AG08396 (cell line): ENCODE results near the gene PLD1.

Experiments
- DNase-seq: peaks from one replicate; pipeline ENCODE4 v3.0.0; 2012; ENCODE audit warnings: low spot score, mixed read lengths

PLD1 gene

DNA sequence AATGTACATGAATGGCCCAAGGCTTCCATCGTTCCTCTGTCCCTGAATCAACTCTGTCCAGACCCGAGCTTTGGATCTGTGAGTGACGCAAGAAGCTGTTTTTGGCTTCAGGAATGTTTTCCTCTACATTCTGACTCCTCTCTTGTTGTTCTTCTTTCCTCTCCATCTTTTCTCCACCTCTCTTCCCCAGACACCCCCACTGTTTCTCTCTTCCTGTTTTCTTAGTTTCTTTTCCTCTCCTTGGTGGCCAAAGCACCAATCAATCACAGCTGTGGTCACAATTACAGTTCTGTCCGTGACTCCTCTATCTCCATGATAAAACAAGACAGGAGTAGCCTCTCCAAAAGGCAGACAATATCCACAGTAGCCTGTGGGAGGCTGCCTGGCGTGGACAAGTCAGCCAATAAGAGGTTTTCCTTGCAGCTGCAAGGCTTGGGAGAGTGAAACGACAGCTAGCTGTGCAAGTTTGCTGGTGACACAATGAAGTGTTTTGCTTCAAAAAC is 28.0 kb upstream of the PLD1 start:
- peak; percentile 45 for DNase-seq

DNA sequence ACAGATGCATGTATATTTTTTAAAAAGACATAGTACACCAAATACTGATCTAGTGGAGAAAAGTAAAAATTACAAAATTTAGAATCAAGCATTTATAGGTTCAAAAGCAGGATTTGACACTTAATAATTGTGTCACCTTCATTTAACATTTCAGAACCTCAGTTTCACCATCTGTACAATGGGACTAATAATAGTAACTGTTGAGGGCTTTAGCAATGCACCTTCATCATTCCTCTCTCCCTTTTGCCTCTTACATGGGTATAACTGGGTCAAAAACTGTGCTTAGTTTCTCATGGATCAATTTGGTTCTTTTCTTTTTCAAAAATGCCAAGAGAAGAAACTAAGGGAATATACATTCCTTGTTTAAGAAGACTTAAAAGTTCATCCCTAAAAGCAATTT is 27.4 kb upstream of the PLD1 start:
- no peak for DNase-seq

DNA sequence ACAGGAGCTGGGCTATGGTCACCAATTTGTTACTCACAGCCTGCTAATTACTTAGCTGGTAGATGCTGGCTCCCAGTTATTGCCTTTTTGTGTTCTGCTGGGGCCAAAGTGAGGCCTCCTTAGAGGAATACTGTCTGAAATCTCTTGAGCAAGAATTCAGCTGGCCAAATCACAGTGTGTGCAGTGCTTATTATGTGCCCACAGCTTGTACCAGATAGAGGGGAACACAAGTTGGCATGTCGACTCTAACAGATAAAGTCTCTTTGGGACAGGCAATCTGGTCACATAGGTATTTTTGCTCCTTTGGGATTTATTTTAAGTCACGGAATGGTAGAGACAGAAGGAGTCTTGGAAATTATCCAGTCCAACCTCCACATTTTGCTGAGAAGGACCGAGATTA is 26.6 kb upstream of the PLD1 start:
- no peak for DNase-seq

DNA sequence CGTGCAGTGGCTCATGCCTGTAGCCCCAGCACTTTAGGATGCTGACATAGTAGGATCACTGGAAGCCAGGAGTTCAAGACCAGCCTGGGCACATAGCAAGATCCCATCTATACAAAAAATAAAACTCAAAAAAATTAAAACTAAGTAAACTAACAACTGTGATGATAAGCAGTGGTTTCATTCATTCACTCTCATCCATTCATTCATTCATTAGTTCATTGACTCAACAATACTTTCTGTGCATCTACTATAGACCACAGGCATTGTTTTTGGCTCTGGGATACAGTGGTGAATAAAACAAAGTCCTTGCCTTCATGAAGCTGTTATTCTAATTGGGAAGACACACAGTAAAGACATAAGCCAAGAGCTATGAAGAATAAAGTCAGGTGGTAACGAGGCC is 25.3 kb upstream of the PLD1 start:
- DNase-seq = no peak

DNA sequence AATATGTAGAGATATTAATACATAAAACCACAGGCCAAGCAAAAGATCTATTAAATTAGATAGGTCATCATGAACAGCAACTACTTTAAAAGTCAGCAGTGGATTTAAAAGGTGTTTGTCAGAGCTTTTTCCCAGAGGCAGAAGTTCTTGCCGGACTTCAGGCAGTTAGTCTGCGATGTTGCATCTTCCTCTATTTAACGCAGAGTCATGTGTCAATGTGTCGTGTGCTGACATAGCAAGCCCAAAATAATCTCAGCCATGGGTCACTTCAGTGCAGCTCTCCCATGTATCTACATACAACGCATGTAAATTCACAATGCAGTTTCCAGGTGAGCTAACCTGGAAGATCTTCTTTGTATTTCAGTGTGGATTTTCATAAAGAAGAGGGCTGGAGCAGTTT is 24.8 kb upstream of the PLD1 start:
- no peak for DNase-seq

DNA sequence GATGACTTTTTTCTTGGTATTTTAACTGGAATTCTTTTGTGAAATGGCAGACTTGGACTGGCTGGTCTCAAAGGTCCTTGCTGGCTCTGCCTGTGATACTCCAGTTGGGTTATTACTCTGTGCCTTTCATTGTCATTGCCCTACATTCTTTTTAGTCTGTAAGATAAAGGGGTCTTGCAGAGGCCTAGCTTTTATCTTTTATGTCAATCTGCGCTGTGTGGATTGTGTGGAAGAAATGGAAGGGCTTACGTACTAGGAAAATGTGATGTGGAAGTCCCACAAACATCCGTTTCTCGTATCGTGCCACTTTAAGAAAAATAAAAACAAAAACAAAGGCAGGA is 24.1 kb upstream of the PLD1 start:
- no peak for DNase-seq

DNA sequence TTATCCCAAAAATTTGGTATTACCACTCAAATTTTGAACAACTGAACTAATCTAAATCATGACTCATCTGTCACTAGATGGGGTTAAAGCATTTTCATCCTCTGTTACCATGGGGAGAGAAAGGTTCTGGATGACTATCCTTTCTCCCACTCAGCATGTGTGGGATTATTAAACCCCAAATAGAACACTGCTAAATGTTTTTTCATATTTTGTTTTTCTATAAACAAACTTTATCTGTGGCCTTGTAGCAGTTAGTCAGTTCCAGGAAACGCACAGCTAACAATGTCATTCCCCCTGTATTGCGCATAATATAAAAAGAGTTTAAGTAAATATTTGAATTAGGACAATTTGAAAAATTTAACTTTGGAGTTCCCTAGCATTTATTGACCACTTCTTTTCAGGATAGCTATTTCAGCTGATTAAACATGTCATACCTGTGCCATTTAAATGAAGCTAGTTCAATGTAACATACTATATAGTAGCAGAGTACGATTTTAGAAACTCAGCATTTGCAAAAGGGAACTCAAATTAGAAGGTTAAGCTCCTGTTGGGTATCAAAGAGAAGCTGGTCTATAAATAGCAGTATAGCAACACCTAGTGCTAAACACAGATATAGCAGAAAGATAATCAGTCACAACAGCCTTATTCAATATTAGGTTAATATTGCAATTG is 23.6 kb upstream of the PLD1 start:
- DNase-seq = peak; percentile 30

DNA sequence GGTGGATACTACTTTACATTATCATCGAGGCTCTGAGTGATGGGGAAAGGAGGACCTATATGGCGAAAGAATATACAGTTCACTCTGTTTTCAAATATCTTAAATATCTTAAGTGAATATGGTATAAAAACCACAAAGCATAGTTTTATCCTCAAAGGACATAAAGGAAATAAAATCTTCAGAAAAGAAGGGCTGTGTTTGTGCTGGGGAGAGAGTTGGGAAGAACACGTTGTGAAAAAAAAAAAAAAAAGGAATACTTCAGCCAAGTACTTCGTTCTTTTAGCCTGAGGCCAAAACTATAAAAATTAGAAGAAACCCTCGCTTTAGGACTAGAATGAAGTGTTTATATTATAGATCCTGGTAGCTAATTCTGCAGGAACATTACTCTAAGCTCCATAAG is 22.7 kb upstream of the PLD1 start:
- no peak for DNase-seq

DNA sequence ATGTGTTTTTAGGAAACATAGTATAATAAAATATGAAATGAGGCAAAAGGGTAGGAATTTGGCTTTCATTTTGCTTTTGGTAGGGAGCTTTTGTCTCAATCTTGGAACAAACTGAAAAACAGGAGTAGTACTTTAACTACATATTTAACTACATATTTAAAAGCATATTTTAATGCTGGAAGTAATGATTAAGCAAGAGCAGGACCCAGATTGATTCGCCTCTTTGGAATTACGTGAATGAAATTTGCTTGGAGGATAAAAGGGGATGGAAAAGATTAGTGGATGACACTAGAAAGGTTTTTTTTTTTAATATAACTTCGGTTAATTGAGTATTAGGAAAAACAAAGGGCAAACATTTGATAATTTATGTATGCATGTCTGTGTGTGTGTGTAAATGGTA is 21.7 kb upstream of the PLD1 start:
- DNase-seq = no peak

DNA sequence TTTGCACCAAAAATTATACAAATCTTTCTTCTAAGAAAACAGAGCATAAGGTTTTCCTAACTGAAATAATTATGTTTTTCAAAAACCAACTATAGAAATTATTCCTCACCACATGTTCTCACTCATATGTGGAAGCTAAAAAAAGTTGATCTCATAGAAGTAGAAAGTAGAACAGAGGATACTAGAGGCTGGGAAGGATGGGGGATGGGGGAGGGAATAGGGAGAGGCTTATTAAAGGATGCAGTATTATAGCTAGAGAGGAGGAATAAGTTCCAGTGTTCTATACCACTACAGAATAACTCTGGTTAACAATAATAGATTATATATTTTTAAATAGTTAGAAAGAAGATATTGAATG is 20.2 kb upstream of the PLD1 start:
- DNase-seq = no peak

DNA sequence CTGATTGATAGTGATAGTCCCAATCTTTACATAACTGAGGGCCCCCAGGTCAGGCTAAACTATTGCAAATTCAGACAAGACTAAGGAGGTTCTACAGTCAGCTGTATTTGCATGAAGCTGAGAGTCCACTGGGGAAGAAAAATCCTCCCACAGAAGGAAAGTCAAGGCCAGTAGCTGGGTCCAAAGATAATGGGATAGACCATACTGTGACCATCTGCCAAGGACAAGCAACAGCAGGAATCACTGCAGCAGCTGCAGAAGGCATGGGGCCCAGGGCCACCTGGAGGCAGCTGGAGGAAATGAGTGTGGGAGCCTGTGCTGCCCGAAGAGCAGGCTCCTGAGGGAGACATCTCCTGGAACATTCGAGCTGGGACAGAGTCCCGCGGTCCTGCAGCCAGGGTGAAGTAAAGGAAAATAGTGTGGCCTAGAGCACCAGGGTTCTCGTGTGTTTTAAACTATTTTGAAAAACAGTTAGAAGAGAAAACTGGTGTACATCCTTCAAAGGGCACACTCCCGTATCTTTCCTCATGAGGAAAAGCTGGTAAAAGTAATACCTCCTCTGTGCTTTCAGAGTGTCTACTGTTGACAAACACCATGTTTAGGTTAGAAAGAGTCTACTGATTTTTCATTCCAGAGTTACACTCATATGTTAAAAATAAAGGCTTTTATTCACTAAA is 19.7 kb upstream of the PLD1 start:
- DNase-seq = peak; percentile 63

DNA sequence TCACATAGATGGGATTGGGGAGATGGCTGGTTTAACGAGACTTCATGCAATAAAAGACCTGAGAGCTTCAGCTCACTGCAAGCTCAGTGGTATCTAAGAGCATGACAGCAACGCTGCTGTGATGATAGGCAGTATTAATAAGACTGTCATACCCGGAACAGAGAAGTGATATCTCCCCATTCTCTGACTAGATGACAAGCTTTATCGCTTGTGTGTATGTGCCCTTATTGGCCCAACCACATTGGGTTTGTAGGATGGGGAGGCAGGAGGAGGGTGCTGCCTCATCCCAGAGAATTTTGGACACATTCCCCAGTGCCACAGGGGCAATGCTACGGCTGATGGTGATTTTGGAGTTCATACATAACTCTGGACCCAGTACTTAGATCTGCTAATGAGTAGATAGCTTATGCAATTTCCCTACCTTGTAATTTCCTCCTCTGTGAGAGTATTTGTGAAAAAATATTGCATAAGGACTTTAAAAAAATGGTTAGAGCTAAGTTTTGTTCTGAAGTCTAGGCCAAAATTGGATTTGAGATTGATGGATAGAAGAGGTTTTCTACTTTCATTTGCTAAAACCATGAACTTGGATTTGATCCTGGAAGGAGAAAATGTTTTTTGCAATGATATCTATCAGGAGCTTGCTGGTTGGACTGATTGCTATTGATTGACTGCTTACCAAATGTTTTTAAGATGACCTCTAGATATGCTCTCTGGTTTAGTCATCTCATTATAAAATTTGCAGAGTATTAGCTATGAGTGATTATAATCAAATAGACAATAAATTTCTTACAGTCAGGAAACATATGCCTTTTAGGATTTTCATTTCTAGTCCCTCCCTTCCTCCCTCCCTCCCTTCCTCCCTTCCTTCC is 18.9 kb upstream of the PLD1 start:
- no peak for DNase-seq

DNA sequence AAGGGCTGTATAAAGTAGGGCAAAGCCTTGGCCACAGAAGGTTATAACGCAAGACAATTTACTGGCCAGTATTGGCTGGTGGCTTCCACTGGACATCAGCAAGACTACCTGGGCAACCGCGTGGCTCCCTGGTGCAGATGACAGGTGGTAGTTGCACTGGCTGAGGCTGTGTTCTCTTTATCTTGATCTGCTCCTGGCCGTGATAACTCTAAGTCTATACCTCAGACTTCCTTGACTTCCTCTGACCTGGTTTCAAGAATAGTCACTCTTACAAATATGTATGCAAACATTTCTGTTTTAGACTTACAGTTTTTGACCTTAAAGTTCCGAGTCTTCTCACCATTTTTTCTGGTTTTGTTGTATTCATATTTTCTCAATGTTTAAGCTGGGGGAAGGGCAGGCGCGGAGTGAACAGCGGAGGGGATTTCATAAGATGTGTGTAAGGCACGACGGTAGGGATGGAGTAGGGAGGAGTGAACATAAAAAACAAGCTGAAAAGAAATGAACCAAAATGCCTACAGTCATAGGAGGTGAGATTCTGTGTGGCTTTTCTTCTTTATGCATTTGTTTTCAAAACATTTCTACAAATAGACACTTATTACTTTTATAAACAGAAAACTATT is 17.7 kb upstream of the PLD1 start:
- no peak for DNase-seq

DNA sequence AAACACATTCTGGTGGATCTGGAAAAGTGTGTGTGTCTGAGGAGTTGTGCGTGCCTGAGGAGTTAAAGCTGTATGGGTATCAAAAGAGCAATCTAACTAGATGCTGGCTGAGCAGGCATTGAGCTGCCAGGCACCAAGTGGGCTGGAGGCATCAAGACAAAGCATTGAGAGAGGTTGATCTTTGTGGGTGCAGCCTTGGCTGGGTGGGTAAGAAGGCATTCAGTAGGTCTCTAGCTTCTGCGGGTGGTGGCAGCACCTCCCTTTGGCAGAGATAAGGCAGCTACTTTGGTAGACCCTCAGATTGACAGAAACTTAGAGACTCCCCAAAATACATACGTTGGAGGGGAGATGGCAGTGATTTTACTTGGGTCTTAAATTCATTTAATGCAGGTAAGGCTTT is 17.1 kb upstream of the PLD1 start:
- no peak for DNase-seq

DNA sequence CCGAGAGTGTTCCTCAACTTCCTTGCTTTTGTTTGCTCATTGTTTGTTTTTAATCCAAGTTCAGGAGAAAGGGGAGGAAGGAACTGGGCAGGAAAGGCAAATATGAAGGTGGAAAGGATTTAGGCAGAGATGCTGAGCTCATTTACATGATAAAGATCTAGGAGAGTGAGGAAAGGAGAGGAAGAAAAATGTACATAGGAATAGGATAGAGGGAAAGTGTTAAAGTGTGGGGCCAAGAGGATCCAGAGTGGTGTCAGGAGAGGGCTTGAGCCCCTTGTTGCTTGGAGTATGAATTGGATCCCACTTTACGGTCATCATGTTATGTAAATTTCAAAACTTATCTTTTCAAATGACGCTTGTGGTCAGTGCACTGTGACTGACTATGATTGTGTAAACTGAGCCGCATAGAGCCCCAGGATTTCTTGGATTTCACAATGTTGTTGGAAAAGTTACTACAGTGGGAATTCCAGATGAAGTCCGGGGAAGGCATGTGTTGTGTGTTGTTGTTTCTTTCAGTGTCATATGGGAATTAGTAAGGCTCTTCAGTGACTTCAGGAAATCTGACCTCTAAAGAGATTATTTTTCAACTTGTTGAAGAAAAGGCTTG is 15.0 kb upstream of the PLD1 start:
- DNase-seq = peak; percentile 48

DNA sequence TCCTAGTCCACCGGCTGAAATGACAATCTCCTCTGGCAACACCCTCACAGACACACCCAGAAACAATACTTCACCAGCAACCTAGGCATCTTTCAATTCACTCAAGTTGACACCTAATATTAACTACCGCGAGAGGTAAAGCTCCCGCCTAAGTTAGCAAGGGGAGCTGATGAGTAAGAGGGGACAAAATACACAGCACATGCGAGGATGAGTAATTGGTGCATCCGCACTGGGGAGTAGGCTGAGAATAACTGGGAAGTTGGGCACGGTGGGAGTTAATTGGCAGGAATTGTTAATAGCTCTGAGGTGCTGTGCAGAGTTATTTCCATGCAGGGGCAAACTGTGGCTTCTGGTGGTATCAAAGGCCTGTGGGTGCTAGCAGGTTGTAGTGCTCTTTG is 14.5 kb upstream of the PLD1 start:
- no peak for DNase-seq

DNA sequence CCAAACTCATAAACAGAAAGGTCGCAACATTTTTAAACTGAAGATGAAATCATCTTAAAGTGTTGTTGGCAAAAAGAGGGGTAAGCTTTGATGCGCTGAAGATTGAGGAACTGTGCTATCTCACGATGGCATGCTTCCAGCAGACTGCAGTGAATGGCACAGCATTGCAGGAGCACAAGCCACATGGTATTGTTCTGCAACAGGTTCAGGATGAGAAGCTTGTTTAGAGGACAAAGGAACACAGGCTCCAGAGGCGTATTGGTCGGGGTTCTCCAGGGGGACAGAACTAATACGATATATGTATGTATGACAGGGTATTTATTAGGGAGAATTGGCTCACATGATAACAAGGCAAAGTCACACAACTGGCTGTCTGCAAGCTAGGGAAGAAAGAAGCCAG is 13.8 kb upstream of the PLD1 start:
- DNase-seq = no peak

DNA sequence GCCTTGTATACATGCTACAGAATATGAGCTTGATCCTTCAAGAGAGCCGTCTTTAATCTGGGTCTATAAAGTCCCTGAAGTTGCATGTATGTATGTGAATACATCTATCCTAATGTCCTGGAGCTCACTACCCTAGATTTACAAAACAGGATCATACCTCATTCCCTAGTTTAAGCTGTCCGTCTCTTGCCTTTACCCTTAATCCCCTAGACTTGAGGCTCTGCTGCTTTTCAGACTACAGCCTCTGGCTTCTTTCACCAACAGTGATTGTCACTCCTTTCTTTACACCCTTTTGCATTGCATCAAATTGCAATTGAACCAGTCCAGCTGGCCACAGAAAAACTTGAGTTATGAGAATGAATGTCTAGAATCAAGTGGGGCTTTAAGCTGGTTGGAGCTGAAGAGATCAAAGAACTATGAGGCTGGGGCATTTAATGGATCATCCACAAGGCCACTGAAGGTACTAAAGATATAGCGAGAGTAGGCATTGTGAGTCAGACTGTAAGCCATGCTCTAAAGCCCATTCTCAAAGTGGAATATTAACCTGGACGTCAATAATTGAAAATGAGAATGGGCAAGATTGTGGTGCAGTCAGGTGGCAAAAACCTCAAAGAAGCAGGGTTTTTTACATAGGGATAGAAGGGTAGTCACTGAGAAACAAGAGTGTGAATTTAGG is 12.3 kb upstream of the PLD1 start:
- no peak for DNase-seq

DNA sequence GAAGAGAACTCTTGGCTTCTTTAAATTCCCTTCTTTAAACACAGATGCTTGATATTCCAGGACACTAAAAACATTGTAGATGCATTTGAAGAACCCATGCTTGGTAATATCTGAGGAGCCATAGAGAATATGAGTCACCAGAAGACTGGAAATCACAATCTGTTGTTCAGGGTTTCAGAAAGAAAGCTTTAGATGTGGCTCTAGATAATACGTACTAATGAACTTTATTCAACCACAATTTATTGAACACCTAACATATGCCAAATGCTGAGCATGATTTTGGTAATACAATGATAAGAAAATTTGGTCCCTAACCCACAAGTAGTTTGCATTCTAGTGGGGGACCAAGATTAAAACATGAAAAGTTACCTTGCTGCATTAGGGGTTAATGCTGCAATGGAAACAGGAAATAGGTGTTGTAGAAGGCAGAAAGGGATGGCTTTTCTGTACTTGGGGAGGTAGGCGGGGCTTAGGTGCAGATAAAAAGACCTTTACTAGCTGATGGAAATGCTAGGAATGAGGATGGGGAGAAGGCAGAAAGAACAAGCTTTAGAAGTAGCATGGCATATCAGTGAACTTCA is 11.6 kb upstream of the PLD1 start:
- DNase-seq = no peak

DNA sequence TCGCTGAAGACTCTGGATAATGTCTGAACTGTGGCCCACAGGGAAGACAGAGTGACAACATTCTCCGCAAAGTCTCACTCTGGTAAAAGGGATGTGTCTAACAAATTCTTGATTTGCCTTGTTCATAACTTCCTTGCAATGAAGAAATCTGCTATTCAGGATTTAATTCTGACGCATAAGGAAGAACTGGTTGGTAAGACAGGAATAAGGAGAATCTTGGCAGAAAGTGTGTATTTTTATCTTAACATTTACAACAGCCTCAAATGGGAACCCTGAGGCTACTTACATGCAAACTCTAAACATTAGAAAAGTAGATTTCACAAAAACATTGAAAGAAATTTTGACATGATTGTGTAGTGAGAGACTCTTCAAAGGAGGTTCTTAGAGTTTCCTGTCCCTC is 10.8 kb upstream of the PLD1 start:
- DNase-seq = no peak

DNA sequence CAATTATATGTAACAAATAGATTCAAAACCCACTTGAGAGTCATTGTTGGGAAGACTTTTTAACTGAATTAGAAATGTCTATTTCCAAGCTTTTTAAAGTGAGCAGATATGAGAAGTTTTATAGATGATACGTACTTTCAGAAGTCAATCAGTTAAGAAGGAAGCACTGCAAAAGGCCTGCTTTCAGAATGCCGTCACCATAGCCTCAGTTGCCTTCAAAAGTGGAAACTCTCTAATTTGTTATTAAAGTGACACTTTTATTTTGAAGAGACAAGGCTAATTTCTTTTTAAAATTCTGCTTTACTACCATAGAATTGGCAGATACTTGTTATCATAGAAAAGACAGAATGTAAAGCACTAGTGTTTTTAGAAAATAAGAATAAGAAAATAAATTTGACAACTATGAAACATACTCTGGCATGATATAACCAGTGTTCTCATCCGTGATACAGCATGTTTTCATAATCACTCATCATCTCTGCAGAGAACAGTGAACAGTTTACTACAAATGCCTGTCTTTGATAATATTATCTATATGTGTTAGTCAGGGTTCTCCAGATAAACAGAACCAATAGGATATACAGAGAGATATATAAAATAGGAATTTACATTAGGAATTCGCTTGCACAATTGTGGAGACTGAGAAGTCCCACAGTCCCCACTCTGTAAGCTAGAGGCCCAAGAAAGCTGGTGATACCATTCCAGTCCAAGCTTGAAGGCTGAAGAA is 7.0 kb upstream of the PLD1 start:
- no peak for DNase-seq
